ENCODE data around the gene MUTYH. TPM values are rescaled to one million over a fixed set of nuclear protein-coding genes. Genes with fewer than 3 reads are reported as not detected.

The MUTYH gene
- total RNA-seq, 1 donor from 2014 or later: 34.2 TPM

Other genes with a start within 250 kb of the MUTYH start
- 4.4 TPM for gene ZSWIM5, start 133.8 kb downstream of the MUTYH start, total RNA-seq
- 2.3 TPM for gene HPDL, start 13.5 kb downstream of the MUTYH start, total RNA-seq
- 11.8 TPM for gene TOE1, start 270 bp downstream of the MUTYH start, total RNA-seq
- 12.3 TPM for gene TESK2, start 150.7 kb upstream of the MUTYH start, total RNA-seq
- gene CCDC163, start 159.6 kb upstream of the MUTYH start, total RNA-seq: 3.2 TPM
- gene MMACHC, start 159.9 kb upstream of the MUTYH start, total RNA-seq: 9.7 TPM
- 351 TPM for gene PRDX1, start 181.4 kb upstream of the MUTYH start, total RNA-seq
- 120 TPM for gene AKR1A1, start 210.4 kb upstream of the MUTYH start, total RNA-seq
- gene NASP, start 243.6 kb upstream of the MUTYH start, total RNA-seq: 82.1 TPM